ENCODE measurements around the gene SMYD3. TPM values are rescaled to one million over a fixed set of nuclear protein-coding genes. Genes with fewer than 3 reads are reported as not detected.
"Not testable (repeated sequence)": the region's sequence is repeated elsewhere in the genome, so short reads cannot be mapped to it uniquely, and the experiment has no call there.

SMYD3 gene
- polyA plus RNA-seq, 3 donors = 29.0 to 36.5 (median 32.0) TPM

- DNase-seq (ENCODE audit: low read depth in 3 of 3, low spot score in 2 of 3) = no peak
Observed at GRCh38 chr1:246083416-246083815, 423.7 kb downstream of the SMYD3 start.

GRCh38 chr1:246081856-246082668, 425.0 kb downstream of the SMYD3 start:
- DNase-seq (ENCODE audit: low read depth in 3 of 3, low spot score in 2 of 3) = no peak

GRCh38 chr1:246081138-246081702, 425.9 kb downstream of the SMYD3 start:
- DNase-seq (ENCODE audit: low read depth in 3 of 3, low spot score in 2 of 3) = no peak

GRCh38 chr1:246080031-246080430, 427.0 kb downstream of the SMYD3 start:
- no peak for DNase-seq (ENCODE audit: low read depth in 3 of 3, low spot score in 2 of 3)

- DNase-seq (ENCODE audit: low read depth in 3 of 3, low spot score in 2 of 3) = no peak
Observed at GRCh38 chr1:246078888-246079252, 428.2 kb downstream of the SMYD3 start.

GRCh38 chr1:246078126-246078887, 428.8 kb downstream of the SMYD3 start:
- no peak for DNase-seq (ENCODE audit: low read depth in 3 of 3, low spot score in 2 of 3)

GRCh38 chr1:246077476-246077875, 429.6 kb downstream of the SMYD3 start:
- DNase-seq (ENCODE audit: low read depth in 3 of 3, low spot score in 2 of 3) = no peak

- DNase-seq (ENCODE audit: low read depth in 3 of 3, low spot score in 2 of 3) = no peak
Observed at GRCh38 chr1:246074421-246074820, 432.7 kb downstream of the SMYD3 start.

- no peak for DNase-seq (ENCODE audit: low read depth in 3 of 3, low spot score in 2 of 3)
Observed at GRCh38 chr1:246072456-246072955, 434.6 kb downstream of the SMYD3 start.

- DNase-seq (ENCODE audit: low read depth in 3 of 3, low spot score in 2 of 3) = not testable (repeated sequence)
Observed at GRCh38 chr1:246071981-246072380, 435.1 kb downstream of the SMYD3 start.

- not testable (repeated sequence) for DNase-seq (ENCODE audit: low read depth in 3 of 3, low spot score in 2 of 3)
Observed at GRCh38 chr1:246071561-246071960, 435.5 kb downstream of the SMYD3 start.

- no peak for DNase-seq (ENCODE audit: low read depth in 3 of 3, low spot score in 2 of 3)
Observed at GRCh38 chr1:246069581-246069980, 437.5 kb downstream of the SMYD3 start.

- no peak for DNase-seq (ENCODE audit: low read depth in 3 of 3, low spot score in 2 of 3)
Observed at GRCh38 chr1:246068619-246069509, 438.2 kb downstream of the SMYD3 start.

GRCh38 chr1:246068217-246068512, 438.9 kb downstream of the SMYD3 start:
- DNase-seq (ENCODE audit: low read depth in 3 of 3, low spot score in 2 of 3) = no peak

- no peak for DNase-seq (ENCODE audit: low read depth in 3 of 3, low spot score in 2 of 3)
Observed at GRCh38 chr1:246067432-246068216, 439.5 kb downstream of the SMYD3 start.

GRCh38 chr1:246066573-246066972, 440.5 kb downstream of the SMYD3 start:
- DNase-seq (ENCODE audit: low read depth in 3 of 3, low spot score in 2 of 3) = no peak

- no peak for DNase-seq (ENCODE audit: low read depth in 3 of 3, low spot score in 2 of 3)
Observed at GRCh38 chr1:246065592-246065991, 441.5 kb downstream of the SMYD3 start.

GRCh38 chr1:246064891-246065290, 442.2 kb downstream of the SMYD3 start:
- no peak for DNase-seq (ENCODE audit: low read depth in 3 of 3, low spot score in 2 of 3)

- DNase-seq (ENCODE audit: low read depth in 3 of 3, low spot score in 2 of 3) = no peak
Observed at GRCh38 chr1:246063013-246063616, 444.0 kb downstream of the SMYD3 start.

All from right renal cortex interstitium (tissue), 3 donors.